C1 segment of cervical spinal cord (tissue), 14 donors: ENCODE measurements around the gene ACAP3.

ENCODE experiments used
- DNase-seq, 14 donors: peaks; one replicate each; lab custom pipeline; 2025; lab: John Stamatoyannopoulos, UW

ACAP3 gene

DNA sequence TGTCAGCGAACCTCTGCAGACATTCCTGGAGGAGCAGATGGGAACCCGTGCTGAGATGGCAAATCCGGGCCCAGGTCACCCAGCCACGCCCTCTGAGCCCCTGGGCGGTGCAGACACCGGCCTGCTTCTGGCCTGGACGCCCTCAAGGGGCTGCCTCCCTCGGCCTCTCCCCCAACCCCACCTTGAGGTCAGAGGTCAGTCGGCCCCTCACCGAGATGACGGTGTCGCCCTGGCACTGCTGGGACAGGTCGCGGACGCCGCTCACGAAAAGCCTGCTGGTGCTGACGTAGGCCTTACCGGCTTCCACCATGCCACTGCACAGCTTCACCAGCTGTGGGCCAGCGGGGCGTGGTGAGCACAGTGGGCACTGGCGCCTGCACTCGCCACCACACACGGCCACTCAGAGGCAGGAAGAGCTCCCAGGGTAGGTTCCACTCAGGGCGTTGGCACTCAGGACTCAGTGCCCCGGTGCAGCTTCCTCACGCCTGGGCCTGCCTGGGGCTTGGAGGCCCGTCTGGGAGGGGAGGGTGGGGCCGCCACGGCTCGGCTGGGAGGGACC lies 4.7 kb downstream of the ACAP3 start:
- no peak for DNase-seq

DNA sequence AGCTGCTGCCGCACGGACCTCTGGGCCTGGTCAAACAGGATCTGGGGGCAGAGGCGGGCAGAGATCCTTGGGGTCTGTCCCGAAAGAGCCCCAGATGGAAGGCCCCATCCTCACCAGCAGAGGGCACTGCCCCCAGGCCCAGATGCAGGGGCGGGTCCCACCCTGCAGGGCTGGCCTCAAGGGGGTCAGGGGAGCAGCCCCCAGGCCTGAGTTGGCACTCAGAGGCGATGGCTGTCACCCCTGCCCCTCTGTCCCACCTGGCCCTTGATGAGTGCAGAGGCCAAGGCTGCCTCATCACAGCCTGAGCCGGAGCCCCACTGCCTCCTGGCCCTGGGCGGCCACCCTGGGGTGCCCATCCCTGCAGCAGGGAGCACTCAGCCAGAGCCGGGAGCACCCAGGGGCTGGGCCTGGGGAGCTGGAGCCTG lies 5.7 kb downstream of the ACAP3 start:
- DNase-seq = no peak

DNA sequence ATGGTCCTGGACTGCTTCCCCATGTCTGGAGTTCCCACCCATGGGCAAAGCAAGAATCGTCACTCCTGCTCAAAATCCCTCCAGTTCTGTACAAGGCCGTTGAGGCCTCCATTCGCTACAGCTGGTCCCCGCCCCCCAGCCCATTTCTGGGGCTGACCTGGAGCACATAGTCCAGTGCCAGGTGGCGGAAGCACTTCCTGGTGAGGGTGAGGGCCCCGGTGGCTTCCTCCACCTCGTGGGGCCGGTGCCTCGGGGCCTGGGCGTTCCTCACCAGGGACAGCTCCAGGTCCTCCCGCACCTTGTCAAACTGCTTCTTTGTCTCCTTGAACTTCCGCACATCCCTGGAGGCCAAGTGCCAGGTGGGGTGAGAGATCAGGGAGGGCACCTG lies 7.4 kb downstream of the ACAP3 start:
- DNase-seq = no peak

DNA sequence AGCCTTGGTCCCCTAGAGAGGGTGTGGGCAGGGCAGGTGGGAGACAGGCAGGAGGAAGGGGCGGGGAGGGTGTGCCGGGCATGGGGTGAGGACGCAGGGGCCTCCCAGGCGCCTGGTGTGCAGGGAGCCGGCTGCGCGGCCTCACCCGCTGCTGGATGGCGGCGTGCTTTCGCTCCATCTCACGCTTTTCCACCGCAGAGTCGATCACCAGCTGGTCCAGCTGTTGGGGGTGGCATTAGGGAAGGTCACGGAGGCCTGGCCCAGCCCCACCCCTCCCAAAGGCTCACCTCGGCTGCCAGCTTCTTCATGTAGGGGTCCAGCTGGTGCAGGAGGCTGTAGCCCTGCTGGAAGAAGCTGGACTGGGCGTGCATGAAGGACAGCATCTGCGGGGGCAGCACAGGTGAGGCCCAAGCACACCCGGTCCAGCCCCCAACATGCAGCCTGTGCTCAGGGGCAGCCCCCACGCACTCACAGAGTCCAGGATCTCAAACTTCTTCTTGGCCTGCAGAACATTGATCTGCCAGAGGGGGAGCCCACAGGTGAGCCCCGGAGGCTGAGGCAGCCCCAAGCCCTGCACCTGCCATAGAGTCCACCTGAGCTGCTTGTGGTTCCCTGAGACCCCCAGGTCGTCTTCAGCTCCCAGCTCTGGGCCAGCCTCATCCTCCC lies 7.9 kb downstream of the ACAP3 start:
- DNase-seq = no peak

DNA sequence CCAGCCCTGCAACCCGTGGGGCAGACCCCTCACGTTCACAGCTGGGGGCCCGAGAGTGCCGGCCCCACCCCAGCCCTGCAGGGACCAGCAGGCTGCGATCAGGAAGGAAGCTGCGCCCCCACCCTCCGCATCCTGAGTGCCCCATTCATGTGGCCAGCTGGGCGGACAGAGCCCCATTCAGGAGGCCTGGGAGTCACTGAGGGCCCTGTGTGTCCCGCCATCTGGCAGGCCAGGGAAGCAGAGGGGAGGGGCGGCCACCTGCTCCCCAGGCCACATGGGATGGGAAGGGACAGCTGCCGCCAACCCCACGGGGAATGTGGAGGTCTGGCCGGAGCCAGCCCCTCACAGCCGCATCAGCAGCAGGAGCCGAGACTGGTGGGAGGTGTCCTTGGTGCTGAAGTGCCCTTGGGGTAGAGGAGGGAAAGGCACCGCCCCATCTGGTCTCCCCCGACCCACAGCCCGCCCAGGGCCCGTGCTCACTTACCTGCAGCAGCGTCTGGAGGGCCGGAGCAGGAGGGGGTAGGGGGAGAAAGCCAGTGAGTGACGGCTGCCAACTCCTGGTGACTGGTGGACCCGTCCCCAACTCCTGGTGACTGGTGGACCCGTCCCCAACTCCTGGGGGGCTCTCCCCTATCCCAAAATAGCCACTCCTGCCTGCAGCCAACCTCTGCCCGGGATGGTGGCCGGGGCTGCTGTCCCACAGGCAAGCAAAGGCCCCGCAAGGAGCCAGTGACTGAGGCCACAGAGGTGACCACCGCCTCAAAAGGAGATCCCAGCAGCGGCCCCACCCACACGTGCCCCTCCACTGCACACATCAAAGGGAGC lies 8.7 kb downstream of the ACAP3 start:
- peak in 13 of 14 donors; percentile 42 to 94 (median 80) for DNase-seq

DNA sequence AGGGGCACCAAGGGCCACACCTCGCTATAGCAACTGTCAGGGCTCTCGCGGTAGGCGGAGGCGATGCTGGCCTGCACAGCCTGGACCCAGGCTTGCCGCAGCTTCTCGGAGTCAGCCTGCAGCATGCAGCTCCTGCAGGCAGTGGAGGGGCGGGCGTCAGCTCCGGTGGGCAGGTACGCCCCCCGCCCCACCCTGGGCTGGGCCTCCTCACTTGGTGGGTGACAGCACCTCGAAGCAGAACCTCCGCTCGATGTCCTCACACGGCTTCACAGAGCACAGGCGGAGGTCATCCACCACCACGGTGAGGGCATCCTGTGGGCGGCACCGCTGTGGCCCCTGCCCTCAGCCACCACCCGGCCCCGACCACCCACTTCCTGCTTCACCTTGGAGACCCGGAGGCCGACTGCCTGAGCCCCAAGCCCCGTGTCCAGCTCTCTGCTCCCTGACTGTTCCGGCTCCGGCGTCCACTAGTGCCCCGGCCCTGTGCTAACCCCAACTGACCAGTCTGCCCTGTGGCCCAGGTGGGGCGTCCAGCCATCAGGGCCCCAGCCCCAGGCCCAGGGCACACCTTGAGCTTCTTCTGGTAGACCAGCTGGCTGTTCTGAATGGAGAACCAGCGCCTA lies 9.8 kb downstream of the ACAP3 start:
- DNase-seq = no peak

DNA sequence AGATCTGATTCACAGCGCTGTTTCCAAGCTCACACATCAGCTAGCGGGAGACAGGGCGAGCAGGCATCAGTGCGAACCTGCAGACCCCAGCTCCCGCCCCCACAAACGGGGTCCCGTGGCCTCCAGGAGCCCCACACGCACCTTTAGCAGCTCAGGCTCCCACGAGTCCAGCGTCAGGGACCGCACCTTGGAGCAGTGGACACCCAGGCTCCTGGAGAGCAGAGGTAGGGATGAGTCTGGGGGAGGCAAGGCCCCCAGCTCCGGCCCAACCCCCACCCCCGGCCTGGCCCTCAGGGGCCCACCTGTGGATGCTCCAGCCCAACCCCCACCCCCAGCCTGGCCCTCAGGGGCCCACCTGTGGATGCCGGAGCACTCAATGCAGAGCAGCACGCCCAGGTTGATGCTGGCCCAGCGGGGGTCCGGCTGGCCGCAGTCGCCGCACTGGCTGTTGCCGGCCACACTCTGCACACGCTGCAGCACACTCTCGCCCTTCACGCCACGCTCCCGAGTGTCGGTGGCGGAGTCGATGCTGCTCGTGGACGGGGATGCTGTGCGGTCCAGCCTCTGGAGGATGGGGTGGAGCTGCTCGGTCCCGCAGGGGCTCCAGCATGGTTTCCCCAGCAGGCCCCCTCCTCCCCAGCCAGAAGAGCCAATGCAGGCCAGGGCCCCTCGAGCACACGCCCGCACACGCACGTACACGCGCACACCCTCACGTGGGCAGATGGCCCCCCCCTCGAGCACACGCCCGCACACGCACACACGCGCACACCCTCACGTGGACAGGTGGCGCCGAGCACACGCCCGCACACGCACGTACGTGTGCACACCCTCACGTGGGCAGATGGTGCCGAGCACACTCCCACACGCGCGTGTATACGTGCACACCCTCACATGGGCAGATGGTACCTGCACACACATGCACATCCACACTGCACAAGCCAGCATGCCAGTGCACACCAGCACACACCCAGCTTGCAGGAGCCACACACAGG lies 11.4 kb downstream of the ACAP3 start:
- no peak for DNase-seq

DNA sequence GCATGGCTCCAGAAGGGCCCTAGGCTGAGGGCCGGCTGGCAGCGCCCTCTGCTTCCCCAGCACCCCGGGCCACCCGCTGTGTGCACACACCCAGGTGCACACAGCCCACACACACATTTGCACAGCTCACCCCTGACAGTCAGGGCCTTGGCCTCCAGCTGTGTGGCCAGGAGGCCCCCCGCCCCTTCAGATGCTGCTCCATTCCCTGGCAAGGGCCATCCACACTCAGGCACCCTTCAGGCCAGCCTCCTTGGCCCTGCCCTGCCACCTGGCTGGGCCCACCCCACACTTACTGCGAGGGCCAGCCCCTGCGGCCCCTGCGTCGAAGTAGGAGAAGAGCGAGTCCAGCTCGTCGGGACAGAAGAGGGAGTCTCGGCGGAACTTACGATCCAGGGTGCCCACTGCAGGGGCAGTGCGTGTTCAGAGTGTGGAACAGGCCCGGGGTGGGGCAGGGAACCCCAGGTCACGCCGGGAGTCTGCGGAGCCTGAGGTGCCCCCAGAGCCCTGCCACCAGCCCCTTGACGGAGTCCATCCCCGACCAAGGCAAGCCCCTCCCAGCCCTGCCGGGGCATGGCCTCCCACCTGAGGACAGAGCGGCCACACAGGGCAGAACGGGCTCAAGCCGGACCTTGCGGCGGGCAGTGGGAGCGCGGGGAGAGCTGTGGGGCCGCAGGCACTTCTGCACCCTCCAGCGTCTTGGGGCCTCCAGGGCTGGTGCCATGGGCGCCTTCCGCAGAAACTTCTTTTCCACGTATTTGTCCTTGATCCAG lies 12.4 kb downstream of the ACAP3 start:
- DNase-seq = no peak

DNA sequence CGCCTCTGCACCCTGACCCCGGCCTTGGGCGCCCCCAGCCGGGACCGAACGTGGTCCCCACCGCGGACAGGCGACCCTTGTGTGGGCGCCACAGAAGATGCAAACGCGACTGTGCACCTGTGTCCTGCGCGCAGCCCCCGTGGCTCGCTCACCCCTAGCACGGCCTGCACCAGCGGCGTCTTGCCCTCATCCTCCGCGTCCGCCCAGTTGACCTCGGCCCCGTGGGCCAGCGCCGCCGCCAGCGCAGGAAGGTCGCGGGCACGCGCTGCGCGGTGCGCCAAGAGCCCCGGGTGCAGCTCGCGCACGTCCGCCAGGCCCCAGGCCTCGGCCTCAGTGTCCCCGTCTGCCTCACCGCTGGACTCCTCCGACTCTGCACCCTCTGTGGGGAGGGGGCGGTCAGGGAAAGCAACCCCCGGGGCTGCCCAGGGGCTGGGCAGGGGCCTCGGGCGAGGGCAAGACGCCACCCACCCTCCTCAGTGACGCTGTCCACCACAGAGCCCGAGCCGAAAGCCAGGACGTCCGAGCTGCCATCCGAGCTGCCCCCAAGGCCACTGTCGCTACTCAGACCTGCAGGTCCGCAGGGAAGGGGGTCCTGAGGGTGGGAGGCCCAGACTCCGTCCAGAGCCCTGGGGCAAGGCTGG lies 13.4 kb downstream of the ACAP3 start:
- no peak for DNase-seq

DNA sequence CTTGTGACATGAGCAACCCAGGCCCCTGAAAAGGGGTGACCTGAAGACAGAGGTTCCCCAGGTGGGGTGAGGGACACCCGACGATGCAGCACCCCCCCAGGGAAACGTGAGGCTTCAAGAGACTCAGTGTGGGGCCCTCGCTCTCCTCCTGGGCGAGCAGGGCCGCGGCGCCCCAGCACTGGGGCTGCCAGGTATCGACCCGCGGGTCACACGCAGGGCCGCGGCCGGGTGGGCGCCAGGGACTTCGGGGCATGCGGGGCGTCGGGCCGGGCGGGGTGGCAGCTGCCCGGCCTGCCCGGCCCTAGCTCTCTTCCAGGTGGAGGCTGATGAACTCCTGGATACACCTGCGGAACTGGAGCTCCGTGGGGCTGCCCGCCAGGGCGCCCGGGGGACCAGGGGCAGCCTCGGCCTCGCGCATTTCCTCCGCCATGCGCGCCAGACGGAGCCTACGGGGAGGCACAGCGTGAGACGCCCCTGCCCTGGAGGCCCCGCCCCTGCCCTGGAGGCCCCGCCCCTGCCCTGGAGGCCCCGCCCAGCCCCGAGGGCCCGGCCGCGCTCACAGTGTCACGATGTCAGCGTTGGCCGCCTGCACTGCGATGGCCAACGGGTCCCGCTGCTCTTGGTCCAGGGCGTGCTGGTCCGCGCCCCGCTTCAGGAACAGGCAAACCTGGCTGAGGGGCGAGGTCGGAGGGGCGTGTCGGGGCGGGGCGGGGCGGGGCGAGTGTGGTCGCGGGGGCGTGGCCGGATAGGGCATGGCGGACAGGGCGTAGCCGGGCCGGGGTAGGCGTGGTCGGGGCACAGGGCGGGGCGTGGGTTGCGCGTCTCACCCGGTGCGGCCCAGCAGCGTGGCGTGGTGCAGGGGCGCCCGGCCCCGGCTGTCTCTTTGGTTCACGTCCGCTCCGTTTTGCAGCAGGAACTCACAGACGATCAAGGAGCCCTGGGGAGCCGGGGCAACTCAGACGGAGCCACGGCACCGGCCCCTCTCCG lies 14.2 kb downstream of the ACAP3 start:
- no peak for DNase-seq

DNA sequence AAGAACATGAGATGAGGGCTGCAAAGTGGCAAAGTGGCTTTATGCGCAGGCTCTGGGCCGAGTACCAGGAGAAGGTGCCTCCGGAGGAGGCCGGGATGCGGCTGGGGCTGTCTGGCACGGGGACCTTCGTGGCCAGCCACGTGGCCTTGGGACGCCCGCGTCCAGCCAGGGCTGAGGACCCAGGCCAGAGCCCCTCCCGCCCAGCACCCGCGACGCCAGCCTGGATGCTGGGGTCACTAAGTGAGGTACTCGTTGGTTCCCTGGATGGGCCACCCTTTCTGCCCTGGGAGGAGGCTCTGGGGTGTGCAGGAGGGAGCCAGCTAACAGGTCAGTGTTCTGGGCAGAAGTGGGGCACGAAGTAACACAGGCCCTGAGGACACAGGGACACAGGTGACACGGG lies 14.9 kb downstream of the ACAP3 start:
- no peak for DNase-seq

DNA sequence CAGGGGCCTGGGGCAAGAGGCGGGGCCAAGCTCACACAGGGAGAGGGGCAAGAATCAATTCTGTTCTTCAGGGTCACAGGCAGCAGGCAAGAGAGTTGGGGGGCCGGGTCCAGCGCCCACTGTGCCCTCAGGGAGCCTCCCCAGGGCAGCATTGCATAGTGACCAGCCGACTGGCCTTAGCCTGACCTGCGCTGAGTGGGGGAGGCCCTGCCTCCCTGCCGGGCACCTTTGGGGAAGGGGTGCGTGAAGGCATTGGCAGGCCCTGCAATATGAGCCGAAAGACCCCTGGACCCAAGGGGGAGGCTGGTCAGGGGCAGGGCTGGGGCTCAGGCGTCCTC lies 15.3 kb downstream of the ACAP3 start:
- DNase-seq = no peak

DNA sequence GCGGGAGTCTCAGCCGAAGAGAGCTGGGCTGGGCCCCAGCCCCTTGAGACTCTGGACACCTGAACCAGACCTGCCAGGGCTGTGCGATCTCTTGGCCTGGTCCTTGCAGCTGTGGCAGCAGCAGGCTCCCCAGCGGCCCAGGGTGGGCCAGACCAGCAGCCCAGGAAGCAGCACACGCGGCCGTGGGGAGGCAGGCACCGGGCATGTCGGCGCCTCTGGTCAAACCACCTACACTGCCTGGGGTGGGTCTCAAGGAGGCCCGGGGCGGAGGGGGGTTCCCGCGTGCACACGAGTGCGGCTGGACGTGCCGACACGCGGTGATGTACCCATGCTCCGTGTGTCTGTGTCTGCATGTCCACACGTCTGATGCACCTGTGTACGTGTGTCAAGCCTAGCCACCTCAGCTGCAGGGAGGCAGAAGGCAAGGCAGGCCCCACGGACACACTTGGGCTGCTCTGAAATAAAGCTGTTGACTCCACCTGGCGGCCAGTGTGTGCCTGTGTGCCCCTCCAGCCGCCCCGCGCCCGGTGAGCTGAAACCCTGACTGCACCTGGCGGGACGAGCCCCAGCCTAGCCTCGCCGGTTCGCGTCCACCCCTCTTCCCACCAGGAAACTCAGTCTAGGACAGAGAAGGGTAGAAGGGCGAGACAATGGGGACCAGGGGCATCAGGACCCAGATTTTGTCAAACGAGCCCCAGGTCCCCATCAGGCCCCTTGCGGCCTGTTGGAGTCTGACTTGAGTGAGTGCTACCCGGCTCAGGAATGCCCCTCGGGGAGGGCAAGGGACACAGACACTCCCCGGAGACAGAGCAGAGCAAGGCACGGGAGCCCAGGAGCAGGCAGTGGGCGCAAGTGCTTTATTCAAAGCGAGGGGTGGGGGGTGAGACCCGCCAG lies 15.9 kb downstream of the ACAP3 start:
- peak in 3 of 14 donors; percentile 7 to 67 (median 7) for DNase-seq

DNA sequence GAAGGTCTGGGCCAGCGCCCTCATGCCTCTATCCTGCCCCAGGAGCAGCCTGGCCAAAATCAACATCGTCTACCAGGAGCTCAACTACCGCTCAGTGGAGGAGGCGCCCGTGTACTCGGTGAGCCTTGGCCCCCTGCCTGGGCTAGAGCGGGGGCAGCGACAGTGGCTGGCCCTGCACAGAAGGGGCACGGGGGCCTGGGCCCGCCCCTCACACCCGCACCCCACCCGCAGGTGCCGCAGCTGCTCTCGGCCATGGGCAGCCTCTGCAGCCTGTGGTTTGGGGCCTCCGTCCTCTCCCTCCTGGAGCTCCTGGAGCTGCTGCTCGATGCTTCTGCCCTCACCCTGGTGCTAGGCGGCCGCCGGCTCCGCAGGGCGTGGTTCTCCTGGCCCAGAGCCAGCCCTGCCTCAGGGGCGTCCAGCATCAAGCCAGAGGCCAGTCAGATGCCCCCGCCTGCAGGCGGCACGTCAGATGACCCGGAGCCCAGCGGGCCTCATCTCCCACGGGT lies 16.7 kb downstream of the ACAP3 start:
- no peak for DNase-seq

DNA sequence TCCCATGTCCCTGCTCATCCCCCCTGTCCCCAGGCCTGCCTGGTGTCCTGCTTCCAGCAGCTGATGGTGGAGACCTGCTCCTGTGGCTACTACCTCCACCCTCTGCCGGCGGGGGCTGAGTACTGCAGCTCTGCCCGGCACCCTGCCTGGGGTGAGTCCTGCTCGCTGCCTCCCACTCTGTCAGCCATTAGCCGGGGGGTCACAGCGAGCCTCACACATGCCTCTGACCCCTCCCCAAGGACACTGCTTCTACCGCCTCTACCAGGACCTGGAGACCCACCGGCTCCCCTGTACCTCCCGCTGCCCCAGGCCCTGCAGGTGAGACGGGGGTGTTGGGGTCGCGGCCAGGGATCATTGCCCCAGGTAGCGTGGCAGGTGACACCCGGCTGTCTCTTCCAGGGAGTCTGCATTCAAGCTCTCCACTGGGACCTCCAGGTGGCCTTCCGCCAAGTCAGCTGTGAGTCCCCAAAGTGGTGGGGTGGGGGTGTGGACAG lies 17.4 kb downstream of the ACAP3 start:
- DNase-seq = no peak

DNA sequence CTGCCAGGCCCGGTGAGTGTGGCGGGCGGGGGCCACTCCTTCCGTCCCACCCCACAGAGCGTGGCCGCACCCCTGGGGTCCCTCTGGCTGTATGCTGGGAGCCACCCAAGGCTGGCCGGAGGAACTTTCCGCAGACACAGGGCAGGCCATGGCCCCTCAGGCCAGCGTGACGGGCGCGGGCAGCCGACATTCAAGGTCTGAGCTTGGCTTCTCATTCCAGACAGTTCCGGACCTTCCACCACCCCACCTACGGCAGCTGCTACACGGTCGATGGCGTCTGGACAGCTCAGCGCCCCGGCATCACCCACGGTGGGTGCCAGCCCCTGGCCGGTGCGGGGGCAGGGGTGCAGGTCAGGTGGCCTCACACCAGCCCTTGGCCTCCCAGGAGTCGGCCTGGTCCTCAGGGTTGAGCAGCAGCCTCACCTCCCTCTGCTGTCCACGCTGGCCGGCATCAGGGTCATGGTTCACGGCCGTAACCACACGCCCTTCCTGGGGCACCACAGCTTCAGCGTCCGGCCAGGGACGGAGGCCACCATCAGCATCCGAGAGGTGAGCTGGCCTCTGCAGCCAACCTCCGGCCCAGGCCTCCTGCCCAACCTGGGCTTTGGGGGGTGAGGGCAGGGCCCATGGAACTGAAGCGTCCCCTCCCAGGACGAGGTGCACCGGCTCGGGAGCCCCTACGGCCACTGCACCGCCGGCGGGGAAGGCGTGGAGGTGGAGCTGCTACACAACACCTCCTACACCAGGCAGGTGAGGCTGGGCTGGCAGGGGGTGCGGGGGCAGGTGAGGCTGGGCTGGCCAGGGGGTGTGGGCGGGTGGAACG lies 20.2 kb downstream of the ACAP3 start:
- DNase-seq = no peak
